GM18858 (cell line): ENCODE data around the gene NFASC.

Experiments used
- ATAC-seq: cut with Tn5 transposase; IDR thresholded peaks from one replicate; pipeline ENCODE4 v1.9.1; 2021; ENCODE audit not compliant: unreplicated experiment

Gene NFASC

DNA sequence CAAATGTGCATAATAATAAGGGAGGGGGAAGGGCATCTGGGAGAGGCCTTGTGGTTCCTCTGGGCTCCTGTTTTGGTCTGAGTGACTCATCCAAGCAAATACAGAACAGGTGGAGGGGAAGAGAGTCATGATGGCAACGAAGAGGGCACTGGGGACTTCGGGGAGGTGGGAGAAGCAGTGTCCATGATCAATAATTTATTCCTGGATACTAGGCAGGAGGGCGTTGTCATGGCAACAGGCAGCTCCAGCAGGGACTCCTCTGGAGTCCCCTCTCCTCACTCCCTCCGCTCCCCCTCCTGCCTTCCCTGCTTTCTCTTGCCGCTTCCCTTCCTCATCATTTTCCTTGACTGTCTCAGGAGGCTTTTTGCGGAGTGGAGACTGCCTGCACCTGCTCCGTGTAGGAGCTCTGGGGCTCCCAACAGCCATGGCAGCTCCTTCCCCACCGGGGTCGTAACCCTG is 12.3 kb upstream of the NFASC start:
- no peak for ATAC-seq

DNA sequence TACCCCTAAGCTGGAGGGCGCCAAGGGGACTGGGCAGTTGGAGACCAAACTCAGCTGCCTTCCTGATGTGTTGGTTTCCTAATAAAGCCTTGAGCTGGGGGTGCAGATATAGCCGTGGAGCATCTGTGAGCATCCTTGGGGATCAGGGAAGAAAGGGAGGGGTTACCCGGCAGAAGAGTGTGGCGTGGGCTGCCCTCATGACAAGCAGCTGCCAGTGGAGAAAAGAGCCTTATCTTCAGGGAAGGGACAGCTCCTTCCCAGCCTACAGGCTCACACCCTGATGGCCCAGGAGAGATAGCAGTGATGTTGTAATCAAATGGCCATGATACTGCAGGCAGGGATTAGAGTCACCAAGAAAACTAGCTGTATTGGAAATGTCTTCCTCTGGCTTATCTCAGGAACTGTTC is 10.8 kb upstream of the NFASC start:
- no peak for ATAC-seq

DNA sequence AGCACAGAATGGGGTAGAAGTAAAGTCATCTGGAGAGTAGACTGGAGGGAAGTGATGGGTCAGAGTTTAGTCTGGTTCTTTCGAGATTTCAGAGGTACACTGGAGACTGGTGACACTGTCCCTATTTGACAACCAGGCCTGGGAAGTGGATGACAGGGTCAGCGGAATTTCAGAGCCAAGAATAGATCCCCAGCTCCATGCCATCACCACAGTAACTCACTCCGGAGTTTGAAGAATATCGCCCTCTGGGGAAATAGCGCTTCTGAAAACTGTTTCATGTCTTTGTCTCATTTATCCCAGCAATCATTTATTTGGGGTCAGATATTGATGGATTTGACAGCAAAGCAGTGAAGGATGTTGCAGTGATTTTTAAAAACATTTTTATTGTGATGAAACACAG is 7.6 kb upstream of the NFASC start:
- no peak for ATAC-seq

DNA sequence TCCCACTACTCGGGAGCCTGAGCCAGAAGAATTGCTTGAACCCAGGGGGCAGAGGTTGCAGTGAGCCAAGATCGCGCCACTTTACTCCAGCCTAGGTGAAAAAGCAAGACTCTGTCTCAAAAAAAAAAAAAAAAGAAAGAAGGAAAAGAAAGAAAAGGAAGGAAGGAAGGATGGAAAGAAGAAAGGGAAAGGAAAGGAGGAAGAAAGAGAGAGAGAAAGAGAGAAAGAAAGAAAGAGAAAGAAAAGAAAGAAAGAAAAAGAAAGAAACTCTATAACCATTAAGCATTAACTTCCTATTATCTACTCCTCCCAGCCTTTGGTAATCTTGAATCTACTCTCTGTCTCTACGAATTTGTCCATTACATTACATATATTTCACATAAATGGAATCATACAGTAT is 6.9 kb upstream of the NFASC start:
- ATAC-seq: no peak

DNA sequence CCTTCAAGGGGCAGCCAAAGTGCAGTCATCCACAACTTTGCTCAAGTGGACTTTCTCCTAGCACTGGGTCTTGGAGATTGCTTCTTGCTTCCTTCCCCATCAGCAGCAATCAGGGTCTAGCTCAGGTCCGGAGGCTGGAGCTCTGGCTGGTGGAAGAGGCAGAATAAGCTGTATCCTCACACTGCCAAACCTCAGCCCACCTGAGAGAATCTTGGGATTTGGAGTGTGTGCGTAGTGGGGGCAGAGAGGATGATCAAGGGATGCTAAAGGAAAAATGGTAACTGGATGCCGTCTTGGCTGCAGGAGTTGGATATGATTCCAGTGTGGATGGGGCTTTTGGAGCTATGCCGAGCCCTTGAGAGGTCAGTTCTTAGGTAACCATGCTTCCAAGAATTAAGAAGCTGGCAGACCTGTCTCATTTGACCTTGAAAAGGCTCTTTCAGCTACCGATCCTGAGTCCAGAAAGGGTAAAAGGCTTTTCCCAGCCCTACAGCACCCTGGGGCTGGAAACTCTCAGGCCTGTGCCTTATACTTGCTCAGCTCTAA is 4.5 kb upstream of the NFASC start:
- ATAC-seq: no peak

DNA sequence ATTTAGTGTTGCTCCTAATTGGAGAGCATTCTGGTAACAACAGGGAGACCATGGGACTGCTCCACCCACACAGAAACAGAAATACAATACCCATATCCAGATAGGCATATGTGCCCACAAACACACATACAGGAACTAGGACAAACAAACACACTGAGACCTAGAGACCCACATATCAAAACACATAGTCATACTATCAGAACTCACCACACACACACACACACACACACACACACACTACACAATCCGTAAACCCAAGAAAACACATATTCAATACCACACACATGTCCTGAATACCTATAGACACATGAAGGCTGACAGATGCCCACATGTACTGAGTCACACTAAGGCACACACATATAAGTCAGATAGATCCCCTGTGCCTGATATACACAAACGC is 3.5 kb upstream of the NFASC start:
- no peak for ATAC-seq

DNA sequence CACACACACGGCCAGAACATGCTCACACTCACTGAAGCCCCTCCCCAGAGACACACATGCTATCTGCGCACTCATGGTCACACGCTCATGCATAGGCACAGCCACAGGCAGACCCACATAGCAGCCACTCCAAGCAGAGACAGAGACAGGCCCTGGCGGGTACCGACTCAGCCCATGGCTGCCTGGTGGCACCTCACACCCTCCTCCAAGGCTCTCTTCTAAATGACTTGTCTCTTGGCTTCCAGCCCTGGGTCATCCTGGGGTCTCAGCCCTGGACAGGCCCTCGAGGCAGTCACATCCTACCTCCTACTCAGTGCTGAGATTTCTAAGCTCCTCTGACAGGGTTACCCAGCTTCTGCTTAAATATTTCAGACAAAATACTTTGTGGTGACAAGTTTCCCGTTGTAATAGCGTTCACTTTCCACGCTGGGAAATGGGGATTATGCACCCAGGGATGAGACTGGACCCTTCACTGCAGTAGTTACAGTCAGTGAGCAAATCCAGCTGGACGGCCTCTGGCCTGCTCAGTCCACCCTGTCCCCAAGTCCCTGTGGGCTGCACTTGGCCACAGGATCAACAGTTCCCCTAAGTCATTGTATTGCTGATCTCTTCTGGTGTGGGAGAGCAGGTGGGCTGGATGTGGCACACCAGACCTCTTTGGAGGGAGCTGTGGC is 2.9 kb upstream of the NFASC start:
- ATAC-seq: no peak

DNA sequence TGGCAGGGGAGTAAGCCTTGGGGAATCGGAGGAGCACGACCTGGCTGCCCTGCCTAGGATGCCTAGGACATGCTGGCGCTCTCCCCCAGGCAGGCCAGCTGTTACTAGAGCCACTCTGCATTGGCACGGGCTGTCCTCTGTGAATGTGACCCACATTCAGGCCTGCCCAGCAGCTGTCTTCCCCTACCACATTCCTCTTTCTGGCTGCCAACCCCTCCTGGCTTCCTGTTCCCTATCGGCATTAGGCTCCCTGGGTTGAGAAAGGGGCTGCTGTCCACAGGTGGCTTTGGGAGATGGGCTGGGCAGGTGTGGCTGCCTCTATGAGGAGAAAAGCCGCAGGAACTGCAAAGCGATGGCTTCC is 2.3 kb upstream of the NFASC start:
- no peak for ATAC-seq

DNA sequence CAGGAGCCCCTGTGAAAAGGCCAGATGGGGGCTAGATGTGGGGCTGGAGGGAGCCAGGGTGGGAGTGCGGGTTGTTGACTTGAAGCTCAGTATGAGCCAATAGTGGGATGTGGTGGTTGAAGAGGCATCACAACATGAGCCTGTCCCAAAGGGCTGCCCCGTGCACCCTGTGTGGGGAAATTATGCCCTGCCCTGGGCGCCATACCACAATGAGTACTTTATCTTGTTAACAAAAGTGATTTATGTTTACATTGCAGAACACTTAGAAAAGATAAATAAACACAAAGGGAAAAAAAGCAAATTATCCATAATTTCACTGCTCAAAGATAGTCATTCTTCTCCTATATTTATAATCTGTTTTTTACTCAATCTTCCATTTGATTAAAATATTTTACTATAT is 1.6 kb upstream of the NFASC start:
- ATAC-seq: no peak

DNA sequence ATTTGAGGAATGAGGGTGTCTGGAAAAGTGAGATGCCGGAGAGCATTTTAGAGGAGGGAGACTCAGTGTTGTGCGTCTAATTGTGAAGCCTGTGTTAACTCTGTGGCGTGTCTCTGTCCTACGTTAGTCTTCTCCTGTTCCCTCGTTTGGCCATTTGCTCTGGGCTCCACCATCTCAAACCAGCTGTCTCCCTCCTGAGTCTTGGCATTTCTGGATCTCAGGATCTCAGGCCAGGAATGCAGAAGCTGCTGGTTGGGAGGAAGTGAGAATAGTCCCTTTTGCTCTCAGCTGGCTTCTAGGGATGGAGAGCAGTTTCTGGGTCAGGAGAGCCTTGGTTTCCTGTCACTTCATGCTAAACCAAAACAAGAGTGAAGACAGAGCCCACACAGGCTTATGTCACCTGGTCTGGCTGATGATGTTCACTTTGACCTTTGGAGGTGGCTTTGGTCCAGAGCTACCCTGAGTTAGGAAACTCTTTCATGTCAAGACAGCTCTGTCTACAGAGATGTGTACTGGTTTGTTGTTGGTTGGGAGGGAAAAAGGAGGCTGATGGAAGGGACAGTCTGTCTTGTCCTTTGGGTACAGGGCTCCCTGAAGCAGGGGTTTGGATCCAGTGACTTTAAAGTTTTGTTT is 859 bp downstream of the NFASC start:
- no peak for ATAC-seq

DNA sequence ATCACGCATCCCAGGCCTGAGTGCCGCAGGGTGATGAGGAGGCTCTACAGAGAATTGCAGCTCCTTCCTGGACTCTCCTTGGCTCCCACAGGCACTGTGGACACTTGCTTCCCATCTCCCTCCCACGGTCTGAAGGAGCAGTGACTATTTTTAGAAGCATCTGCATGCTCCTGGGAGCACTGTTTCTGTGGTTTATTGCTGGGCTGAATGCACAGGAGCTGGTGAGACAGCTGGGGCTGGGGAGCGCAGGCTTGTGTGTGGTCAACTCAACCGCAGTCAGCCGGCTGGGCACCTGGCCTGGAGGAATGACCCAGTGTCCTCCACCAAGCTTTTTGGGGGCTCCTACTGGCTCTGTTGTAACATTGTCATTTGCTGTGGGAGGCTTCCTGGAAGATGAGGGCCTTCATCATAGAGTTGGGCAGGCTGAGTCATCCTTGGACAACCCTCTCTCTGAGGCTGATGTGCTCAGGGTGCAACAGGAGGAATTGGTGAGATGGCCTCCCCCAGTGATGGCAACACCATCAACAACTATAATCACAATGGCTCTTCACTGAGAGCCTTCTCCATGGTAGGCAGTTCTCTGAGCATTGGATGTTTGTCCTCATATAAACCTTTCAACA is 1.7 kb downstream of the NFASC start:
- no peak for ATAC-seq

DNA sequence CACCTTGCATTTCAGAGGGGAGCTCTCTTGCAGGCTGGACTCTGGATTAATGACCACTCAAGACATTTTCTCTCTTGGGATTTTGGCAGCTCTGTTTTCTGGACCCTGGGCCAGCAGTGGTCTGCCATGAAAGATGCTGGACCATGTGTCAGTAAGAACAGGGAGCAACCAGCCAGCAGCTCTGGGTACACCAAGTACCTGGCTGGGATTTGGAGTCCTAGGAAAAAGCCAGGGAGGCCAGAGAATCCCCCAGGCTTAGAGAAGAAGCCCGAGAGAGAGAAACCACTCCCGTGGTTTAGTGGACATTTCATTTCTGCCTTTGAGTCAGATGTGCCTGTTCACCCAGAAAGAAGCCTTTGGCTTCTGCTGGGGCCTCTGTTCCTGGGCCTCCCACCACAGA is 2.5 kb downstream of the NFASC start:
- ATAC-seq: no peak

DNA sequence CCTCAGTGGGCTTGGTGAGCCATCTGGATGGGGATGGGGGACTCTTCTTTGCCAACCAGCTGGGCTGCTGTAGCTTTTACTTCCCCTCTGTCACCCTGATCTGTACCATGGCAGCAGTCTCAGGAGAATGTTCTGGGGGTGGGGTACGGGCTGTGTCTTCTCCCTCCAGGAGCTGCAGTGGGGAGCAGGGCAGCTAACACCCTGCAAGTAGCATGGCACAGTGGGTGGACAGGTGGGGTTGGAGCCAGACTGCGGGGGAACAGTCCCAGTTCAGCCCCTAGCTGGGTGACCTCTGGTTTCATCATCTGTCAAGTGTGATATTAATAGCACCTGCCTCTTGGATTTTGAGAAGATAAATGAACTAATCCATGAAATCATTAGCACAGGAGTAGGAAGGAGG is 3.1 kb downstream of the NFASC start:
- ATAC-seq: no peak

DNA sequence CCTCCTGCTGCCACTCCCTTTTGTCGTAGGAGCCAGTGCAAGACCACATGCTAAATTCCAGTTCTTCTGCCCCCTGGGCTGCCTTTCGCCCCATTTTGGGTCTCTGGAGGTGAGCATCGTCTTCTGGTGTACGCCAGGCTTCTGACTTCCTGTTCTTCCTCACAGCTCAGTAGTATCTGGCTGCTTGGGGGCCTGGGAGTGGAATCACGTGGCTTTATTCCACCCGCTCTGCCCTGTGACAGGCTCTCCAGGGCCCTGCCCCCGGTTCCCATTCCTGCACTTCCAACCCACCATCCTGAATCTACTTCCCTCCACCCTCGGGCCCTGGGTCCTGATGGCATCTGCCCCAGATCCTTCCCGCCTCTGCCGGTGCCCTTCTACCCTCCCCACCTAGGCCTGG is 3.6 kb downstream of the NFASC start:
- ATAC-seq: no peak

DNA sequence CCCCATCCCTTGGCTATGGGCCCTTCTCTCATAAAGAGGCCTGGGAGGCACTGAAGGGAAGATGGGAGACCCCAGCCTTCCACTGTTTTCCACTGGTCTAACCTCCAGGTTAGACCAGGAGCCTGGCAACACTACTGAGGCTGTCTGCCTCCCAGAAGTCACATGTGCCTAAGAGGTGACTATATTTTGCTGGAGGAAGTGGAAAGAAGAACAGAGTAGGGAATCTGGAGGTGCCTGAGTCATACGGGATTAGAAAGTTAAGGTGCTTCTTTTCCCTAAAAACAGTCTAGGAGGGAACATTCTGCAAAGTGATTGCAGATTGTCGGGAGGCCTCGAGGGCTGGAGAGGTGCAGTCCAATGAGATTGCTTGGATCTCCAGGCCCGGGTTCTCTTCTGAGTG is 4.6 kb downstream of the NFASC start:
- ATAC-seq: no peak

DNA sequence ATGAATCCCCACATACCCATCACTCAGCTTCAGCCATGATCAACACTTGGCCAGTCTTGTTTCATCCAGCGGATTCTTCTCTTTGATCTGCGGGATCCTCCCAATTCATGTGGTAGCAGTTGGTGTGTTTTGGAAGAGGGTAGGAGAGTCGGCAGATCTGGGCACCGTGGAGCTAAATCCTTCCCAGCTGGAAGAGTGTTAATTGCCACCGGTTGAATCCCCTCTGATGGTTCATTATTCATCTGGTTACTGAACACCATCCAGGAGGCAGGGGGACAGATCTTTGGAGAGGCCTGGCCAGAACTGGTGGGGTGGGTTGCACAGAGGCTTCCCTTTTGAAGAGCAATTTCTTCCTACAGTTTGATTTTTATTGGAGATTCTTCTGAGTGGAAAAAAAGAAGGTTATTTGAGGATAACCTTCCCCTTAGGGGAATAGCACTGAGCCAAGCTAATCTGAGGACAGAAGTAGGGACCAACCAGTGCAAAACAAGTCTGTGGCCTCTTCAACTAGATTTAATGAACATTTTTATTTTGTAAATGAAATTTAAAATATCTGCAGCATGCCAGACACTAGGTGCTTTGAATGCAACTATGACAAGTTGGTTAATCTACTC is 8.1 kb downstream of the NFASC start:
- no peak for ATAC-seq

DNA sequence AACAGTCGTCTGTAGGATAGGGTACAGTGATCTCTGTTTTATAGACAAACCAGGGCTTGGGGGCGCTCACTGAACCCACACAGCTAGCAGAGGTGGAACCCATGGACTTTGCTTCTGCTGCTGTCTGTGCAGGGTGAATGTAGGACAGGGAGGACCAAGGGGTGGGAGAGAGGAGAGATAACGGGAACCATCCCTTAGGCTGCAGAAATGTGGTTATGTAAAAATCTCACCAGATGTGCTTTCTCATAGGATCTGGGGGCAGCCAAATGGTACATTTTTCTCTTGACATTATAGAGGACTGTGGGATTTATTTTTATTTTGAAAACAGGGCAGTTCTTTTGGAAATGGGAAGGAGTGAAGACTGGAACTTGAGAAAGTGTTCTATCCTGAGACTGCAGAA is 8.7 kb downstream of the NFASC start:
- no peak for ATAC-seq

DNA sequence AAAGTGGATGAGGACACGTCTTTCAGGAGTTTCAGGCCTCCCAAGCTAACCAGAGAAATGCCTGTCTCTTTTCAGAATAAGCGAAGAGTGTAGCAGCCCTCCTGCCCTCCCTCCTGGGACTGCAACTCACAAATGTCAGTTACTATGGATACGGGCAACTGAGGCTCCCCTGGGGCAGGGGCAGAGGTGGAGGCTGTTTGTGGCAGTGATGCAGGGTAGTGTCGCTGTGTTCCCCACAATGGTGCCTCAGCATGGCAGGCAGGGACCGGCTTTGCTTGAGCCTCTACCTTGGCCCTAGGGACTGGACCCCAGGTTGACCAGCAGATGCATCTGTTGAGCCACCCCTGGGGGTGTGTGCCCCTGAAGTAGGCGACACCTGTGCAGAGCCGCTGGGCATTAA is 10.2 kb downstream of the NFASC start:
- no peak for ATAC-seq

DNA sequence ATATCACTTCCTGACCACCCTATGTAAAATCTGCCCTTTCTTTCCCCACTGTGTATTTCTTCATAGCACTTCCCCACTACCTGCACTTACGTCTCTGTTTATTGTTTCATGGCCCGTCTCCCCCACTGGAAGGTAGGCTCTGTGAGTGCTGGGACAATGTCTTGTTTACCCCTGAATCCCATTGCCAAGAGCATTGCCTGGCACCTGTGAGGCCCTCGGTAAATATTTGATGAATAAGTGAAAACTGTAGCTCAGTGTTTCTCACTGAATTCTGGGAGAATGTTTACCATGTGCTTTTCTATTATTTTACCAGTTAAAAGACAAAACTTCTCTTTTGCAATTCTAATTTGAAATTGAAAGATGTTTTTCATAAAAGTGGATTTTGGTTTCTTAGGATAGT is 11.8 kb downstream of the NFASC start:
- no peak for ATAC-seq

DNA sequence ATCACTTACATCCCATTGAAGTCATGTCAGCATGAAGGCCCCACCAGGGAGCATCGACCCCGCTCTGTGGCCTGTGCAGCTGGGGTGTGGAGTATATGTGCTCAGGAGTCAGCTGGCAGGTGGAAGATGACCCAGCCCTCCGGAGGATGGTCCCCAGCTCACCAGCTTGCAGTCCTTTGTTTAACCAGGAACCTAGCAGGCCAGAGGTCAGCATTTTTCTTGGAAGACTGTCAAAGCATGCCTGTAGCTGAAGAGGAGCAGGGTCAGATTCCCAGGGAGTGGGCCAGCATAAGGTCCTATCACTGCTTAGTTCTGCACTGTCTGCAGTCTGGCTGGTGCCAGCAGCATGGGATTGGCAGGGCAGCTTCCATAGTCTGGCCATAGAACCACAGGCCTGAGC is 12.7 kb downstream of the NFASC start:
- no peak for ATAC-seq

DNA sequence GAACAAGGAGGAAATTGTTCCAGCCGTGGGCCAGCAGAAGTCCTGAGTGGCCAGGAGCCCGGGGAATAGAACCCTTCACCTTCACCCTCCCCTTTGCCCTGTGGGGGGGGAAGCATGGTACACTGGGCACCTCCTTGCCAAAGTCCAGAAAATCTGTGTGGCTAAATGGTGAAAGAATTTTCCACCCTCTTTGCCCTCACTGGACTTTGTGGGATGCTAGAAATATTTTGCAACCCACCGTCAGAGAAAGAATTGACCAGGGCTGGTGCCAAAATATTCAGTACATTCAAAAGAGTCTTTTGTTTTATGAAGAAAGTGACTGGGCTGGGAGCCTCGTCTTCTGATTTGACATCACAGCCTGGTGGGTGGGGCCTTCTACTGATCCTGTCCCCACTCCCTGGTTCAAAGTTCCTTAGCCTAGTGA is 14.6 kb downstream of the NFASC start:
- ATAC-seq: no peak

DNA sequence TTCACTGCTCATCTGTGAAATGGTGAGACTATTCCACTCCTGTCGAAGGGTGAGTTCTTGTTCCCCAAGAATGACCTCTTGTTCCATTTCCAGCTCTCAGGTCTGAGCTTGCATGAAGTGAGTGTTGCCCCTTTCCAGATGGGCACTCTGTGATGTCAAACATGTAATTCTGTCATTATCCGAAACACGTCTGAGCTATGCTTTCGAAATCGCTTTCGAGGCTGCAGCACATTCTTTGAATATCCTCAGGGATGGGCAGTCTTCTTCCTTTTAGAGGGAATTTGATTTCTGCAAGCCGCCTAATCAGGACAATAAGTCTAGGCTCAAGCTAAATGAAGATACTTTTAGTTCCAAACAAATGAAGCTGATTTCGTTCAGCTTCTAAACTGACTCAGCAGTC is 15.1 kb downstream of the NFASC start:
- no peak for ATAC-seq
